Smooth muscle cell of the brain vasculature (primary cell): ENCODE results near the gene SGMS1.
A peak's percentile ranks its signal among the peaks of the same experiment; 100 is the strongest.
"Not testable (repeated sequence)": the region's sequence is repeated elsewhere in the genome, so short reads cannot be mapped to it uniquely, and the experiment has no call there.

Experiments used
- DNase-seq: peaks from one replicate; pipeline ENCODE4 v3.0.0-alpha.2; 2012; ENCODE audit warnings: low read depth, low spot score

Gene SGMS1

GRCh38 chr10:50510517-50511473 lies 113.0 kb downstream of the SGMS1 start:
- no peak for DNase-seq

GRCh38 chr10:50508315-50509051 lies 115.3 kb downstream of the SGMS1 start:
- DNase-seq = no peak

GRCh38 chr10:50506861-50507573 lies 116.7 kb downstream of the SGMS1 start:
- DNase-seq = no peak

- no peak for DNase-seq
These were observed 119.4 kb downstream of the SGMS1 start for GRCh38 chr10:50504389-50504788.

GRCh38 chr10:50503661-50504320 lies 120.0 kb downstream of the SGMS1 start:
- no peak for DNase-seq

- not testable (repeated sequence) for DNase-seq
These were observed 120.6 kb downstream of the SGMS1 start for GRCh38 chr10:50503156-50503555.

- DNase-seq = no peak
These were observed 121.8 kb downstream of the SGMS1 start for GRCh38 chr10:50501924-50502452.

GRCh38 chr10:50501478-50501877 lies 122.3 kb downstream of the SGMS1 start:
- no peak for DNase-seq

- no peak for DNase-seq
These were observed 125.3 kb downstream of the SGMS1 start for GRCh38 chr10:50498465-50498864.

- peak; percentile 23 for DNase-seq
These were observed 126.0 kb downstream of the SGMS1 start for GRCh38 chr10:50497758-50498157.

- no peak for DNase-seq
These were observed 127.5 kb downstream of the SGMS1 start for GRCh38 chr10:50496228-50496627.

- no peak for DNase-seq
These were observed 133.5 kb downstream of the SGMS1 start for GRCh38 chr10:50490241-50490640.

- DNase-seq = not testable (repeated sequence)
These were observed 139.2 kb downstream of the SGMS1 start for GRCh38 chr10:50484550-50484949.

GRCh38 chr10:50480054-50481007 lies 143.4 kb downstream of the SGMS1 start:
- no peak for DNase-seq

- DNase-seq = no peak
These were observed 146.2 kb downstream of the SGMS1 start for GRCh38 chr10:50477287-50478203.

GRCh38 chr10:50473756-50474155 lies 150.0 kb downstream of the SGMS1 start:
- no peak for DNase-seq

GRCh38 chr10:50472914-50473313 lies 150.8 kb downstream of the SGMS1 start:
- DNase-seq = no peak

GRCh38 chr10:50471583-50471975 lies 152.2 kb downstream of the SGMS1 start:
- DNase-seq = no peak
